ENCODE measurements around the gene REPIN1. TPM values are rescaled to one million over a fixed set of nuclear protein-coding genes. Genes with fewer than 3 reads are reported as not detected.

REPIN1 gene
- polyA plus RNA-seq, 1 of the 3 experiments (the other 2 are of a cell fraction), result 91.6 TPM

GRCh38 chr7:150408393-150409299 is 40.0 kb downstream of the REPIN1 start:
- DNase-seq, result no peak
- ChIA-PET CTCF (interaction anchor here (1.0 to 2.8 kb wide), 5 partner anchors 9 to 85 kb away, joined by 3 to 19 read pairs (median 3); partner anchors contain the start of genes ACTR3C and LRRC61), POLR2A (interaction anchor here (1.5 to 3.2 kb wide), 2 partner anchors 39 to 85 kb away, joined by 3 to 19 read pairs; partner anchors contain the start of genes ACTR3C, LRRC61 and REPIN1)
- TF ChIP-seq EZH2phosphoT487 (IDR thresholded peaks at IDR 0.05; ENCODE audit: borderline replicate concordance, low read depth) (no peak), EP300 (IDR thresholded peaks at IDR 0.05; ENCODE audit: borderline replicate concordance in 1 of 2, low read depth in 1 of 2, low read length in 1 of 2) (no peak), MXI1 (IDR thresholded peaks at IDR 0.05; ENCODE audit: low read depth, low read length) (no peak), TCF12 (IDR thresholded peaks at IDR 0.05) (no peak), RCOR1 (IDR thresholded peaks at IDR 0.05; ENCODE audit: low read length) (no peak), SMC3 (IDR thresholded peaks at IDR 0.05; ENCODE audit: low read depth, low read length) (no peak), REST (IDR thresholded peaks at IDR 0.05; ENCODE audit: low read depth, low read length) (no peak), GABPA (IDR thresholded peaks at IDR 0.05; ENCODE audit: low read depth) (no peak), SIN3A (IDR thresholded peaks at IDR 0.05; ENCODE audit: borderline replicate concordance, low read depth, low read length) (no peak), RFX5 (IDR thresholded peaks at IDR 0.05; ENCODE audit: low read length) (no peak), RXRA (IDR thresholded peaks at IDR 0.05; ENCODE audit: borderline replicate concordance, low read depth) (no peak)
- Histone ChIP-seq H2AFZ (ENCODE audit: low read depth) (no peak overlapping the region), H4K20me1 (ENCODE audit: insufficient read depth) (no peaks in the 10 kb centered on the region), H3K36me3 (replicated peaks in 1 of 2; ENCODE audit: control insufficient read depth in 1 of 2, insufficient read depth in 2 of 2, low read length in 1 of 2) (peaks cover 0 to 6% of the 10 kb centered on the region in 2 experiments), H3K4me1 (ENCODE audit: control insufficient read depth in 1 of 2, insufficient read depth in 2 of 2, low read depth in 1 of 2, low read length in 1 of 2) (peaks cover 0 to 21% of the 10 kb centered on the region in 2 experiments; a peak in 2 of 4 replicates), H3K4me2 (no peak overlapping the region), H3K27me3 (ENCODE audit: insufficient read depth) (no peaks in the 10 kb centered on the region), H3K9me2 (no peaks in the 10 kb centered on the region), H3K4me3 (ENCODE audit: low read depth in 2 of 2, low read length in 1 of 2) (no peak overlapping the region), H3K79me2 (ENCODE audit: insufficient read depth) (no peaks in the 10 kb centered on the region), H3F3A (replicated peaks; ENCODE audit: insufficient read depth) (no peaks in the 10 kb centered on the region), H3K9ac (no peak overlapping the region), H3K27ac (ENCODE audit: low read depth in 2 of 2, low read length in 1 of 2) (no peak overlapping the region), H3K9me3 (no peaks in the 10 kb centered on the region)
- WGBS (ENCODE audit: low lambda C conversion rate), result 96% methylated on average over 21 of the region's 22 CpGs
